Measurements from ENCODE around the gene DEPDC4.
"Not testable (repeated sequence)": the region's sequence is repeated elsewhere in the genome, so short reads cannot be mapped to it uniquely, and the experiment has no call there.

Gene DEPDC4

GRCh38 chr12:100243137-100243536 is 23.7 kb downstream of the DEPDC4 start:
- Histone ChIP-seq H3K36me3 (ENCODE audit: control insufficient read depth in 1 of 2, insufficient read depth in 2 of 2, low read length in 2 of 2) (no peaks in the 10 kb centered on the region), H3K27me3 (ENCODE audit: control insufficient read depth in 1 of 2, insufficient read depth in 2 of 2, low read length in 2 of 2) (no peaks in the 10 kb centered on the region), H3K4me1 (ENCODE audit: control insufficient read depth in 1 of 2, insufficient read depth in 2 of 2, low read length in 2 of 2) (no peaks in the 10 kb centered on the region), H3K9ac (ENCODE audit: low read depth in 1 of 2, low read length in 2 of 2) (no peak overlapping the region), H3K27ac (ENCODE audit: low read depth, low read length) (no peak overlapping the region), H3K9me3 (ENCODE audit: control insufficient read depth in 1 of 2, low read length in 2 of 2) (no peaks in the 10 kb centered on the region), H3K4me3 (ENCODE audit: low read depth in 1 of 2, low read length in 2 of 2) (no peak overlapping the region)

- Histone ChIP-seq H3K27me3 (ENCODE audit: control insufficient read depth in 1 of 2, insufficient read depth in 2 of 2, low read length in 2 of 2) (no peaks in the 10 kb centered on the region), H3K4me3 (ENCODE audit: low read depth in 1 of 2, low read length in 2 of 2) (no peak overlapping the region), H3K9me3 (ENCODE audit: control insufficient read depth in 1 of 2, low read length in 2 of 2) (no peaks in the 10 kb centered on the region), H3K27ac (ENCODE audit: low read depth, low read length) (no peak overlapping the region), H3K4me1 (ENCODE audit: control insufficient read depth in 1 of 2, insufficient read depth in 2 of 2, low read length in 2 of 2) (no peaks in the 10 kb centered on the region), H3K9ac (ENCODE audit: low read depth in 1 of 2, low read length in 2 of 2) (no peak overlapping the region), H3K36me3 (ENCODE audit: control insufficient read depth in 1 of 2, insufficient read depth in 2 of 2, low read length in 2 of 2) (no peaks in the 10 kb centered on the region)
Observed at GRCh38 chr12:100239589-100239988, 27.3 kb downstream of the DEPDC4 start.

GRCh38 chr12:100238801-100239200 is 28.1 kb downstream of the DEPDC4 start:
- H3K9ac ChIP-seq (ENCODE audit: low read depth in 1 of 2, low read length in 2 of 2) = no peak overlapping the region
- no peak overlapping the region for H3K4me3 ChIP-seq (ENCODE audit: low read depth in 1 of 2, low read length in 2 of 2)
- H3K36me3 ChIP-seq (ENCODE audit: control insufficient read depth in 1 of 2, insufficient read depth in 2 of 2, low read length in 2 of 2) = no peaks in the 10 kb centered on the region
- no peaks in the 10 kb centered on the region for H3K9me3 ChIP-seq (ENCODE audit: control insufficient read depth in 1 of 2, low read length in 2 of 2)
- no peaks in the 10 kb centered on the region for H3K27me3 ChIP-seq (ENCODE audit: control insufficient read depth in 1 of 2, insufficient read depth in 2 of 2, low read length in 2 of 2)
- no peaks in the 10 kb centered on the region for H3K4me1 ChIP-seq (ENCODE audit: control insufficient read depth in 1 of 2, insufficient read depth in 2 of 2, low read length in 2 of 2)
- no peak overlapping the region for H3K27ac ChIP-seq (ENCODE audit: low read depth, low read length)

GRCh38 chr12:100234591-100235304 is 32.1 kb downstream of the DEPDC4 start:
- no peaks in the 10 kb centered on the region for H3K27me3 ChIP-seq (ENCODE audit: control insufficient read depth in 1 of 2, insufficient read depth in 2 of 2, low read length in 2 of 2)
- no peaks in the 10 kb centered on the region for H3K36me3 ChIP-seq (ENCODE audit: control insufficient read depth in 1 of 2, insufficient read depth in 2 of 2, low read length in 2 of 2)
- H3K9me3 ChIP-seq (ENCODE audit: control insufficient read depth in 1 of 2, low read length in 2 of 2) = no peaks in the 10 kb centered on the region
- no peak overlapping the region for H3K27ac ChIP-seq (ENCODE audit: low read depth, low read length)
- H3K4me1 ChIP-seq (ENCODE audit: control insufficient read depth in 1 of 2, insufficient read depth in 2 of 2, low read length in 2 of 2) = no peaks in the 10 kb centered on the region
- H3K9ac ChIP-seq (ENCODE audit: low read depth in 1 of 2, low read length in 2 of 2) = no peak overlapping the region
- H3K4me3 ChIP-seq (ENCODE audit: low read depth in 1 of 2, low read length in 2 of 2) = no peak overlapping the region

GRCh38 chr12:100234166-100234565 is 32.7 kb downstream of the DEPDC4 start:
- H3K9me3 ChIP-seq (ENCODE audit: control insufficient read depth in 1 of 2, low read length in 2 of 2) = no peaks in the 10 kb centered on the region
- no peaks in the 10 kb centered on the region for H3K36me3 ChIP-seq (ENCODE audit: control insufficient read depth in 1 of 2, insufficient read depth in 2 of 2, low read length in 2 of 2)
- H3K27me3 ChIP-seq (ENCODE audit: control insufficient read depth in 1 of 2, insufficient read depth in 2 of 2, low read length in 2 of 2) = no peaks in the 10 kb centered on the region
- no peak overlapping the region for H3K9ac ChIP-seq (ENCODE audit: low read depth in 1 of 2, low read length in 2 of 2)
- no peak overlapping the region for H3K4me3 ChIP-seq (ENCODE audit: low read depth in 1 of 2, low read length in 2 of 2)
- no peak overlapping the region for H3K27ac ChIP-seq (ENCODE audit: low read depth, low read length)
- H3K4me1 ChIP-seq (ENCODE audit: control insufficient read depth in 1 of 2, insufficient read depth in 2 of 2, low read length in 2 of 2) = no peaks in the 10 kb centered on the region

- not testable (repeated sequence) for H3K4me3 ChIP-seq (ENCODE audit: low read depth in 1 of 2, low read length in 2 of 2); H3K4me1 ChIP-seq (ENCODE audit: control insufficient read depth in 1 of 2, insufficient read depth in 2 of 2, low read length in 2 of 2); H3K9me3 ChIP-seq (ENCODE audit: control insufficient read depth in 1 of 2, low read length in 2 of 2); H3K27ac ChIP-seq (ENCODE audit: low read depth, low read length); H3K27me3 ChIP-seq (ENCODE audit: control insufficient read depth in 1 of 2, insufficient read depth in 2 of 2, low read length in 2 of 2); H3K9ac ChIP-seq (ENCODE audit: low read depth in 1 of 2, low read length in 2 of 2); H3K36me3 ChIP-seq (ENCODE audit: control insufficient read depth in 1 of 2, insufficient read depth in 2 of 2, low read length in 2 of 2)
Observed at GRCh38 chr12:100231873-100232272, 35.0 kb downstream of the DEPDC4 start.

- Histone ChIP-seq H3K27me3 (ENCODE audit: control insufficient read depth in 1 of 2, insufficient read depth in 2 of 2, low read length in 2 of 2) (no peaks in the 10 kb centered on the region), H3K4me3 (ENCODE audit: low read depth in 1 of 2, low read length in 2 of 2) (no peak overlapping the region)
Observed at GRCh38 chr12:100229876-100230275, 37.0 kb downstream of the DEPDC4 start.

GRCh38 chr12:100229036-100229635 is 37.7 kb downstream of the DEPDC4 start:
- H3K27me3 ChIP-seq (ENCODE audit: control insufficient read depth in 1 of 2, insufficient read depth in 2 of 2, low read length in 2 of 2) = no peaks in the 10 kb centered on the region
- no peak overlapping the region for H3K9ac ChIP-seq (ENCODE audit: low read depth in 1 of 2, low read length in 2 of 2)
- no peak overlapping the region for H3K4me3 ChIP-seq (ENCODE audit: low read depth in 1 of 2, low read length in 2 of 2)
- H3K27ac ChIP-seq (ENCODE audit: low read depth, low read length) = no peak overlapping the region
- no peaks in the 10 kb centered on the region for H3K9me3 ChIP-seq (ENCODE audit: control insufficient read depth in 1 of 2, low read length in 2 of 2)
- H3K4me1 ChIP-seq (ENCODE audit: control insufficient read depth in 1 of 2, insufficient read depth in 2 of 2, low read length in 2 of 2) = no peaks in the 10 kb centered on the region
- H3K36me3 ChIP-seq (ENCODE audit: control insufficient read depth in 1 of 2, insufficient read depth in 2 of 2, low read length in 2 of 2) = peaks cover 0 to 6% of the 10 kb centered on the region in 2 donors

More at GRCh38 chr12:100229876-100230275, 37.0 kb downstream of the DEPDC4 start:
- Histone ChIP-seq H3K9ac (ENCODE audit: low read depth in 1 of 2, low read length in 2 of 2) (no peak overlapping the region), H3K36me3 (ENCODE audit: control insufficient read depth in 1 of 2, insufficient read depth in 2 of 2, low read length in 2 of 2) (peaks cover 0 to 2% of the 10 kb centered on the region in 2 donors), H3K27ac (ENCODE audit: low read depth, low read length) (no peak overlapping the region), H3K4me1 (ENCODE audit: control insufficient read depth in 1 of 2, insufficient read depth in 2 of 2, low read length in 2 of 2) (no peaks in the 10 kb centered on the region), H3K9me3 (ENCODE audit: control insufficient read depth in 1 of 2, low read length in 2 of 2) (no peaks in the 10 kb centered on the region)

- Histone ChIP-seq H3K4me3 (ENCODE audit: low read depth in 1 of 2, low read length in 2 of 2) (no peak overlapping the region), H3K36me3 (ENCODE audit: control insufficient read depth in 1 of 2, insufficient read depth in 2 of 2, low read length in 2 of 2) (peaks cover 0 to 21% of the 10 kb centered on the region in 2 donors), H3K27ac (ENCODE audit: low read depth, low read length) (no peak overlapping the region), H3K9ac (ENCODE audit: low read depth in 1 of 2, low read length in 2 of 2) (no peak overlapping the region), H3K27me3 (ENCODE audit: control insufficient read depth in 1 of 2, insufficient read depth in 2 of 2, low read length in 2 of 2) (no peaks in the 10 kb centered on the region), H3K4me1 (ENCODE audit: control insufficient read depth in 1 of 2, insufficient read depth in 2 of 2, low read length in 2 of 2) (no peaks in the 10 kb centered on the region), H3K9me3 (ENCODE audit: control insufficient read depth in 1 of 2, low read length in 2 of 2) (no peaks in the 10 kb centered on the region)
Observed at GRCh38 chr12:100225491-100225890, 41.4 kb downstream of the DEPDC4 start.

GRCh38 chr12:100222173-100222572 is 44.7 kb downstream of the DEPDC4 start:
- H3K4me1 ChIP-seq (ENCODE audit: control insufficient read depth in 1 of 2, insufficient read depth in 2 of 2, low read length in 2 of 2); H3K27me3 ChIP-seq (ENCODE audit: control insufficient read depth in 1 of 2, insufficient read depth in 2 of 2, low read length in 2 of 2); H3K27ac ChIP-seq (ENCODE audit: low read depth, low read length); H3K4me3 ChIP-seq (ENCODE audit: low read depth in 1 of 2, low read length in 2 of 2); H3K9me3 ChIP-seq (ENCODE audit: control insufficient read depth in 1 of 2, low read length in 2 of 2); H3K9ac ChIP-seq (ENCODE audit: low read depth in 1 of 2, low read length in 2 of 2): not testable (repeated sequence)
- H3K36me3 ChIP-seq (ENCODE audit: control insufficient read depth in 1 of 2, insufficient read depth in 2 of 2, low read length in 2 of 2) = peaks cover 4 to 34% of the 10 kb centered on the region in 2 donors

Data from duodenal mucosa (tissue), 2 donors.